Lung (tissue), 12 donors: ENCODE data around the gene METTL1. TPM values are rescaled to one million over a fixed set of nuclear protein-coding genes. Genes with fewer than 3 reads are reported as not detected.

ENCODE experiments used
- ATAC-seq: fragments of 200-7000 bp; cut with Tn5 transposase; one replicate; pipeline ENCODE4 v1.9.1; 2020; ENCODE audit warnings: moderate number of reproducible peaks; ENCODE audit not compliant: insufficient read depth, low FRiP score
- DNase-seq, 3 donors: peaks; one replicate each; pipeline ENCODE4 v3.0.0-alpha.2; 2013 to 2017
- H3K27ac ChIP-seq, 2 donors: one replicate each; pipeline ENCODE4 v1.5.1; 2013; ENCODE audit warnings: mild to moderate bottlenecking in 2 of 2, moderate library complexity in 2 of 2, control low read depth in 1 of 2, inconsistent platforms in 1 of 2, low read depth in 1 of 2, low read length in 1 of 2
- H3K27me3 ChIP-seq, 3 donors: one replicate each; pipeline ENCODE4 v1.5.1; 2013; ENCODE audit warnings: low read length in 2 of 3; ENCODE audit not compliant: control insufficient read depth in 3 of 3, insufficient read depth in 3 of 3
- H3K36me3 ChIP-seq, 4 donors: one replicate each; pipeline ENCODE4 v1.5.1; 2013; ENCODE audit warnings: low read length in 4 of 4, mild to moderate bottlenecking in 1 of 4, moderate library complexity in 1 of 4; ENCODE audit not compliant: control insufficient read depth in 4 of 4, insufficient read depth in 4 of 4
- H3K4me1 ChIP-seq, 5 donors: one replicate each; pipeline ENCODE4 v1.5.1; 2013; ENCODE audit warnings: low read length in 5 of 5, mild to moderate bottlenecking in 2 of 5, moderate library complexity in 1 of 5; ENCODE audit not compliant: control insufficient read depth in 5 of 5, insufficient read depth in 5 of 5
- H3K4me3 ChIP-seq: one replicate; pipeline ENCODE4 v1.5.1; 2013; ENCODE audit warnings: mild to moderate bottlenecking, control low read depth, moderate library complexity
- H3K9ac ChIP-seq, 2 donors: one replicate each; pipeline ENCODE4 v1.5.1; 2013; ENCODE audit warnings: low read length in 2 of 2, control low read depth in 1 of 2; ENCODE audit not compliant: insufficient read depth in 1 of 2
- H3K9me3 ChIP-seq, 4 donors: one replicate each; pipeline ENCODE4 v1.5.1; 2013; ENCODE audit warnings: low read length in 3 of 4, mild to moderate bottlenecking in 1 of 4, moderate library complexity in 1 of 4; ENCODE audit not compliant: control insufficient read depth in 4 of 4, insufficient read depth in 3 of 4
- CTCF ChIP-seq: IDR thresholded peaks from 2 replicates; pipeline ENCODE4 v1.5.1; 2012; ENCODE audit warnings: mild to moderate bottlenecking; ENCODE audit errors: control extremely low read depth, extremely low read depth
- whole genome bisulfite sequencing, 2 donors: extraction: QIAGEN DNeasy Blood & Tissue Kit; methylation state at CpG; one replicate each; pipeline ENCODE4 v1.1.7; 2013; 5-methylcytosine and 5-hydroxymethylcytosine counted together
- polyA plus RNA-seq, 2 donors: library from polyadenylated mRNA; stranded (reverse); fragments of 200-250 nt; gene quantifications; one replicate each; pipeline ENCODE4 v1.2.1, GENCODE V29; 2013
- total RNA-seq, 2 donors: library from RNA; depleted of rRNA in 1 of 2; stranded (reverse); fragments of >200 nt in 1 of 2; gene quantifications; one replicate each; pipeline ENCODE4 v1.2.1, GENCODE V29; 2014 to 2021
- donor health status: control.
- donor health status: control.
- donor health status: Bipolar disorder and iron deficiency.
- donor health status: healthy.
- donor health status: DM: yes; HTN: yes; CAD: no.

METTL1 gene
- total and polyA plus RNA-seq, 4 donors: 2.8 to 35.5 (median 31.6) TPM

- H3K27me3 ChIP-seq: peaks cover 0 to 7% (median 4%) of the 10 kb centered on the region in 3 donors
- no peak overlapping the region for H3K9ac ChIP-seq
- WGBS, 2 donors: 85 to 92% methylated on average over 11 of the region's 11 CpGs
- H3K27ac ChIP-seq: no peak overlapping the region
- no peak overlapping the region for H3K4me3 ChIP-seq
- no peak for TF ChIP-seq CTCF
- ATAC-seq: no peak
- H3K9me3 ChIP-seq: peaks cover 0 to 2% (median 0%) of the 10 kb centered on the region in 4 donors
- peaks cover 0 to 6% (median 0%) of the 10 kb centered on the region in 5 donors for H3K4me1 ChIP-seq
- DNase-seq: no peak
- H3K36me3 ChIP-seq: peaks cover 17 to 50% (median 28%) of the 10 kb centered on the region in 4 donors
These were observed 51.0 kb downstream of the METTL1 start for GRCh38 chr12:57720606-57721595.

GRCh38 chr12:57719777-57720605, 51.9 kb downstream of the METTL1 start:
- Histone ChIP-seq H3K4me1 (peaks cover 0 to 5% (median 0%) of the 10 kb centered on the region in 5 donors), H3K27me3 (peaks cover 0 to 3% (median 2%) of the 10 kb centered on the region in 3 donors), H3K9me3 (peaks cover 0 to 2% (median 0%) of the 10 kb centered on the region in 4 donors), H3K27ac (no peak overlapping the region), H3K36me3 (peaks cover 20 to 56% (median 31%) of the 10 kb centered on the region in 4 donors), H3K9ac (no peak overlapping the region), H3K4me3 (no peak overlapping the region)
- 95% methylated on average over 20 of the region's 20 CpGs for WGBS, 2 donors
- no peak for TF ChIP-seq CTCF
- ATAC-seq: no peak
- no peak for DNase-seq

GRCh38 chr12:57718641-57719528, 53.0 kb downstream of the METTL1 start:
- Histone ChIP-seq H3K4me1 (peaks cover 0 to 5% (median 0%) of the 10 kb centered on the region in 5 donors), H3K4me3 (no peak overlapping the region), H3K27me3 (no peaks in the 10 kb centered on the region), H3K27ac (no peak overlapping the region), H3K9me3 (peaks cover 0 to 2% (median 0%) of the 10 kb centered on the region in 4 donors), H3K9ac (no peak overlapping the region), H3K36me3 (peaks cover 25 to 60% (median 31%) of the 10 kb centered on the region in 4 donors)
- no peak for TF ChIP-seq CTCF
- ATAC-seq: no peak
- no peak for DNase-seq
- WGBS, 2 donors: 96 to 98% methylated on average over 15 of the region's 15 CpGs
